ENCODE measurements around the gene BUB1B.

DNA sequence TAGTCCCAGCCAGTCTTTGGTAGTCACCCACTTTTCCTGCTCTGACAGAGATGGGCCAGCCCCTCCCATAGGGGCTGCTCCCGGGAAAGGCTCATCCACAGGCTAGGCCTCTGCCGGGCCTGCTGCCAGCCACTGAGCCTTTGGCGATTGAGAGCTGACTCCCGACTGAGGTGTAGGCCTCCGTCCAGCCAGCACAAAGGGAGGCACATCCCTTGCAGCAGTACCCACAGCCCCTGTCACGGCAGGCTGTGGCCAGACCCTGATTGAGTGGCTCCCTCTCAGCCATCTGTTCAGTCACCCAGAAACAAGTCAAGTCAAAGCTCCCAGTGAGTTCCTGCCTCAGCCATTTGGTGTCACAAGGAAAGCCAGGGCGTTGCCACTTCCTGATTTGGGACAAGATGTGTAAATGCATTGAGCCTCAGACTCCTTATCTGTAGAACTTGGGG lies 71.8 kb downstream of the BUB1B start:
- TF ChIP-seq, protein P1, sequence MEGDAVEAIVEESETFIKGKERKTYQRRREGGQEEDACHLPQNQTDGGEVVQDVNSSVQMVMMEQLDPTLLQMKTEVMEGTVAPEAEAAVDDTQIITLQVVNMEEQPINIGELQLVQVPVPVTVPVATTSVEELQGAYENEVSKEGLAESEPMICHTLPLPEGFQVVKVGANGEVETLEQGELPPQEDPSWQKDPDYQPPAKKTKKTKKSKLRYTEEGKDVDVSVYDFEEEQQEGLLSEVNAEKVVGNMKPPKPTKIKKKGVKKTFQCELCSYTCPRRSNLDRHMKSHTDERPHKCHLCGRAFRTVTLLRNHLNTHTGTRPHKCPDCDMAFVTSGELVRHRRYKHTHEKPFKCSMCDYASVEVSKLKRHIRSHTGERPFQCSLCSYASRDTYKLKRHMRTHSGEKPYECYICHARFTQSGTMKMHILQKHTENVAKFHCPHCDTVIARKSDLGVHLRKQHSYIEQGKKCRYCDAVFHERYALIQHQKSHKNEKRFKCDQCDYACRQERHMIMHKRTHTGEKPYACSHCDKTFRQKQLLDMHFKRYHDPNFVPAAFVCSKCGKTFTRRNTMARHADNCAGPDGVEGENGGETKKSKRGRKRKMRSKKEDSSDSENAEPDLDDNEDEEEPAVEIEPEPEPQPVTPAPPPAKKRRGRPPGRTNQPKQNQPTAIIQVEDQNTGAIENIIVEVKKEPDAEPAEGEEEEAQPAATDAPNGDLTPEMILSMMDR (conservative IDR thresholded peaks at IDR 0.05 in 1 of 2, IDR thresholded peaks at IDR 0.05 in 1 of 2; ENCODE audit: extremely low read depth in 1 of 2, insufficient read depth in 1 of 2, low read depth in 1 of 2, low read length in 2 of 2): no peak
- no peak for TF ChIP-seq EZH2 (IDR thresholded peaks at IDR 0.05; ENCODE audit: borderline replicate concordance, low read length)

Data from mammary epithelial cell (primary cell).